Liver (tissue), 9 donors: ENCODE results near the gene METTL8. TPM values are rescaled to one million over a fixed set of nuclear protein-coding genes. Genes with fewer than 3 reads are reported as not detected.

Source experiments
- DNase-seq: peaks from one replicate; pipeline ENCODE4 v3.0.0-alpha.2; 2017; ENCODE audit warnings: low spot score
- H3K27ac ChIP-seq, 2 donors: one replicate each; pipeline ENCODE4 v1.7.0; 2013; ENCODE audit warnings: inconsistent platforms in 2 of 2, low read length in 2 of 2, control low read depth in 1 of 2, low read depth in 1 of 2, mild to moderate bottlenecking in 1 of 2
- H3K27me3 ChIP-seq, 4 donors: one replicate each; pipeline versions ENCODE4 v1.6.1 to v1.7.0; 2013; ENCODE audit warnings: low read length in 3 of 4, inconsistent platforms in 1 of 4, mild to moderate bottlenecking in 1 of 4, moderate library complexity in 1 of 4; ENCODE audit not compliant: control insufficient read depth in 4 of 4, insufficient read depth in 4 of 4
- H3K36me3 ChIP-seq, 4 donors: one replicate each; pipeline versions ENCODE4 v1.6.1 to v1.7.0; 2013; ENCODE audit warnings: low read length in 3 of 4, mild to moderate bottlenecking in 3 of 4, low read depth in 1 of 4, moderate library complexity in 1 of 4; ENCODE audit not compliant: control insufficient read depth in 4 of 4, insufficient read depth in 3 of 4
- H3K4me1 ChIP-seq, 4 donors: one replicate each; pipeline versions ENCODE4 v1.6.1 to v1.7.0; 2013; ENCODE audit warnings: low read length in 3 of 4, mild to moderate bottlenecking in 3 of 4, moderate library complexity in 1 of 4; ENCODE audit not compliant: control insufficient read depth in 4 of 4, insufficient read depth in 4 of 4
- H3K4me3 ChIP-seq, 3 donors: one replicate each; pipeline versions ENCODE4 v1.6.1 to v1.7.0; 2013; ENCODE audit warnings: low read length in 3 of 3, control low read depth in 1 of 3, low read depth in 1 of 3, mild to moderate bottlenecking in 1 of 3
- H3K9ac ChIP-seq, 2 donors: one replicate each; pipeline ENCODE4 v1.7.0; 2013; ENCODE audit warnings: low read length in 2 of 2, mild to moderate bottlenecking in 2 of 2, moderate library complexity in 2 of 2, control low read depth in 1 of 2, low read depth in 1 of 2
- H3K9me3 ChIP-seq, 4 donors: one replicate each; pipeline versions ENCODE4 v1.6.1 to v1.7.0; 2013; ENCODE audit warnings: low read length in 3 of 4; ENCODE audit not compliant: control insufficient read depth in 4 of 4
- ATF3 ChIP-seq: IDR thresholded peaks from 2 replicates; pipeline ENCODE4 v1.6.1; 2016; ENCODE audit warnings: antibody characterized with exemption
- CTCF ChIP-seq: fragments of 150-350 bp; IDR thresholded peaks from 2 replicates; pipeline ENCODE4 v1.5.1; 2017; ENCODE audit warnings: improper control_type of control experiment, low read depth, low read length; ENCODE audit not compliant: missing input control
- EGR1 ChIP-seq, 2 donors: IDR thresholded peaks; 2 replicates each; pipeline ENCODE4 v1.6.1; 2016 to 2018; ENCODE audit warnings: antibody characterized with exemption in 2 of 2, low read depth in 2 of 2
- FOXA1 ChIP-seq: IDR thresholded peaks from 2 replicates; pipeline ENCODE4 v1.6.1; 2016; ENCODE audit warnings: antibody characterized with exemption
- FOXA2 ChIP-seq: IDR thresholded peaks from 2 replicates; pipeline ENCODE4 v1.6.1; 2016; ENCODE audit warnings: antibody characterized with exemption
- GABPA ChIP-seq, 2 donors: IDR thresholded peaks in 1 of 2; conservative IDR thresholded peaks in 1 of 2; 2 replicates each; pipeline ENCODE4 v1.6.1; 2016; ENCODE audit warnings: antibody characterized with exemption in 2 of 2, mild to moderate bottlenecking in 1 of 2, moderate library complexity in 1 of 2
- HNF4A ChIP-seq, 2 donors: conservative IDR thresholded peaks; 2 replicates each; pipeline ENCODE4 v1.6.1; 2016; ENCODE audit warnings: antibody characterized with exemption in 2 of 2, mild to moderate bottlenecking in 2 of 2
- HNF4G ChIP-seq: IDR thresholded peaks from 2 replicates; pipeline ENCODE4 v1.6.1; 2016; ENCODE audit warnings: antibody characterized with exemption
- JUND ChIP-seq, 2 donors: IDR thresholded peaks; 2 replicates each; pipeline ENCODE4 v1.6.1; 2016; ENCODE audit warnings: antibody characterized with exemption in 2 of 2
- MAX ChIP-seq: IDR thresholded peaks from 2 replicates; pipeline ENCODE4 v1.6.1; 2016; ENCODE audit warnings: antibody characterized with exemption
- RAD21 ChIP-seq, 2 donors: IDR thresholded peaks; 2 replicates each; pipeline ENCODE4 v1.6.1; 2016; ENCODE audit warnings: antibody characterized with exemption in 2 of 2, mild to moderate bottlenecking in 2 of 2
- RXRA ChIP-seq, 2 donors: IDR thresholded peaks; 2 replicates each; pipeline ENCODE4 v1.6.1; 2017 to 2018; ENCODE audit warnings: antibody characterized with exemption in 2 of 2, mild to moderate bottlenecking in 1 of 2
- SP1 ChIP-seq: IDR thresholded peaks from 2 replicates; pipeline ENCODE4 v1.6.1; 2018; ENCODE audit warnings: antibody characterized with exemption, mild to moderate bottlenecking
- TAF1 ChIP-seq: conservative IDR thresholded peaks from 2 replicates; pipeline ENCODE4 v1.6.1; 2016; ENCODE audit warnings: antibody characterized with exemption, mild to moderate bottlenecking
- YY1 ChIP-seq: IDR thresholded peaks from 2 replicates; pipeline ENCODE4 v1.6.1; 2016; ENCODE audit warnings: antibody characterized with exemption, mild to moderate bottlenecking
- WGBS: extraction: QIAGEN DNeasy Blood & Tissue Kit; methylation state at CpG from one replicate; pipeline ENCODE4 v1.1.7; 2013; 5-methylcytosine and 5-hydroxymethylcytosine counted together
- polyA plus RNA-seq, 2 donors: library from polyadenylated mRNA; stranded (reverse) in 1 of 2; unstranded in 1 of 2; fragments of 200-250 nt in 1 of 2; fragments of >200 nt in 1 of 2; fragmentation: Nextera tagmentation in 1 of 2; extraction: Ambion mirVana in 1 of 2; gene quantifications; one replicate each; pipeline versions ENCODE4 v1.2.1 to v1.2.3, GENCODE V29; 2013 to 2015
- total RNA-seq, 2 donors: library from RNA; depleted of rRNA; stranded (reverse); fragments of >200 nt; gene quantifications; one replicate each; pipeline ENCODE4 v1.2.3, GENCODE V29; 2014
- TF ChIP-seq, protein P1 (sequence below): IDR thresholded peaks from 2 replicates; pipeline ENCODE4 v1.6.1; 2016; ENCODE audit warnings: antibody characterized with exemption, mild to moderate bottlenecking
- donor health status: healthy.
- donor health status: healthy.
- donor health status: healthy.
- donor health status: healthy.
- donor health status: healthy.

Gene METTL8
- total and polyA plus RNA-seq, 4 donors, result 3.6 to 8.1 (median 5.9) TPM

DNA sequence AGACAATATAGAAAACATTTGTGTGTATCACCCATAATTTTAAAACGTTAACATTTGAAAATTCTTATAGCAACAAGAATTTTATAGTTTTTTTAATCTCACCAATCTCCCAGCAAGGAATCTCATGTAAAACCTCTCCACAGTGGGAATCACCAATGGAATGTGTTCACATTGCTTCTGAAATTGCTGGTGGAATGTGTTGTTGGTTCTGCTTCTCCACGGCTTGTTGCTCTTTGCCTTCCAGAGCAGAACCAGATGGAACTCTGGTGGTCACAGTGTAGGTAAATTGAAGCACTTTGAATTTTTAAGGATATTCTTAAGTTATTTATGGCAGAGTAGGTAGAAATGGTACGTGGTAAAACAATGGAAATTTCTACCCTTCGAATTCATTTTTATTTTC is 35.4 kb upstream of the METTL8 start (continued):
- TF ChIP-seq CTCF, result no peak
- no peak for TF ChIP-seq FOXA1
- no peak for TF ChIP-seq RXRA (IDR thresholded peaks at IDR 0.05)
- TF ChIP-seq TAF1, result no peak
- TF ChIP-seq MAX, result no peak
- TF ChIP-seq JUND (IDR thresholded peaks at IDR 0.05), result no peak

GRCh38 chr2:171460537-171460936 is 26.7 kb upstream of the METTL8 start:
- Histone ChIP-seq H3K4me3 (no peak overlapping the region), H3K27ac (no peak overlapping the region), H3K36me3 (peaks cover 0 to 15% (median 6%) of the 10 kb centered on the region in 4 donors), H3K4me1 (no peaks in the 10 kb centered on the region), H3K9ac (no peak overlapping the region), H3K27me3 (no peaks in the 10 kb centered on the region), H3K9me3 (no peaks in the 10 kb centered on the region)
- no peak for DNase-seq
- TF ChIP-seq FOXA2, result no peak
- TF ChIP-seq SP1, result no peak
- peak; percentile 27 to 54 for TF ChIP-seq HNF4A (conservative IDR thresholded peaks at IDR 0.05)
- no peak for TF ChIP-seq TAF1
- 87% methylated on average over 1 of the region's 1 CpG for WGBS

GRCh38 chr2:171459498-171459897 is 25.7 kb upstream of the METTL8 start:
- Histone ChIP-seq H3K36me3 (peaks cover 0 to 15% (median 7%) of the 10 kb centered on the region in 4 donors), H3K9me3 (no peaks in the 10 kb centered on the region), H3K4me1 (no peaks in the 10 kb centered on the region), H3K27ac (no peak overlapping the region), H3K27me3 (no peaks in the 10 kb centered on the region), H3K9ac (no peak overlapping the region), H3K4me3 (no peak overlapping the region)
- DNase-seq, result no peak
- TF ChIP-seq GABPA (IDR thresholded peaks at IDR 0.05 in 1 of 2, conservative IDR thresholded peaks at IDR 0.05 in 1 of 2) (no peak), CTCF (no peak), JUND (IDR thresholded peaks at IDR 0.05) (no peak), TAF1 (no peak), HNF4A (conservative IDR thresholded peaks at IDR 0.05) (no peak), EGR1 (IDR thresholded peaks at IDR 0.05; ENCODE audit: low read depth in 2 of 2) (no peak), YY1 (no peak)

GRCh38 chr2:171452773-171453172 is 19.0 kb upstream of the METTL8 start:
- H3K9ac ChIP-seq, result no peak overlapping the region
- no peak for DNase-seq
- H3K36me3 ChIP-seq, result peaks cover 3 to 26% (median 22%) of the 10 kb centered on the region in 4 donors
- no peak overlapping the region for H3K4me3 ChIP-seq
- H3K4me1 ChIP-seq, result no peaks in the 10 kb centered on the region
- WGBS, result 96% methylated on average over 4 of the region's 4 CpGs
- no peaks in the 10 kb centered on the region for H3K9me3 ChIP-seq
- no peaks in the 10 kb centered on the region for H3K27me3 ChIP-seq
- no peak overlapping the region for H3K27ac ChIP-seq
- no peak for TF ChIP-seq FOXA2
- TF ChIP-seq GABPA (IDR thresholded peaks at IDR 0.05 in 1 of 2, conservative IDR thresholded peaks at IDR 0.05 in 1 of 2), result no peak
- TF ChIP-seq HNF4G, result no peak
- TF ChIP-seq EGR1 (IDR thresholded peaks at IDR 0.05; ENCODE audit: low read depth in 2 of 2), result no peak
- TF ChIP-seq ATF3, result no peak
- TF ChIP-seq YY1, result no peak
- no peak for TF ChIP-seq MAX
- TF ChIP-seq, protein P1, sequence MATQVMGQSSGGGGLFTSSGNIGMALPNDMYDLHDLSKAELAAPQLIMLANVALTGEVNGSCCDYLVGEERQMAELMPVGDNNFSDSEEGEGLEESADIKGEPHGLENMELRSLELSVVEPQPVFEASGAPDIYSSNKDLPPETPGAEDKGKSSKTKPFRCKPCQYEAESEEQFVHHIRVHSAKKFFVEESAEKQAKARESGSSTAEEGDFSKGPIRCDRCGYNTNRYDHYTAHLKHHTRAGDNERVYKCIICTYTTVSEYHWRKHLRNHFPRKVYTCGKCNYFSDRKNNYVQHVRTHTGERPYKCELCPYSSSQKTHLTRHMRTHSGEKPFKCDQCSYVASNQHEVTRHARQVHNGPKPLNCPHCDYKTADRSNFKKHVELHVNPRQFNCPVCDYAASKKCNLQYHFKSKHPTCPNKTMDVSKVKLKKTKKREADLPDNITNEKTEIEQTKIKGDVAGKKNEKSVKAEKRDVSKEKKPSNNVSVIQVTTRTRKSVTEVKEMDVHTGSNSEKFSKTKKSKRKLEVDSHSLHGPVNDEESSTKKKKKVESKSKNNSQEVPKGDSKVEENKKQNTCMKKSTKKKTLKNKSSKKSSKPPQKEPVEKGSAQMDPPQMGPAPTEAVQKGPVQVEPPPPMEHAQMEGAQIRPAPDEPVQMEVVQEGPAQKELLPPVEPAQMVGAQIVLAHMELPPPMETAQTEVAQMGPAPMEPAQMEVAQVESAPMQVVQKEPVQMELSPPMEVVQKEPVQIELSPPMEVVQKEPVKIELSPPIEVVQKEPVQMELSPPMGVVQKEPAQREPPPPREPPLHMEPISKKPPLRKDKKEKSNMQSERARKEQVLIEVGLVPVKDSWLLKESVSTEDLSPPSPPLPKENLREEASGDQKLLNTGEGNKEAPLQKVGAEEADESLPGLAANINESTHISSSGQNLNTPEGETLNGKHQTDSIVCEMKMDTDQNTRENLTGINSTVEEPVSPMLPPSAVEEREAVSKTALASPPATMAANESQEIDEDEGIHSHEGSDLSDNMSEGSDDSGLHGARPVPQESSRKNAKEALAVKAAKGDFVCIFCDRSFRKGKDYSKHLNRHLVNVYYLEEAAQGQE, result no peak
- TF ChIP-seq RAD21 (IDR thresholded peaks at IDR 0.05), result no peak
